A673 (cell line): ENCODE data around the gene PSMF1.

Experiments
- EZH2 ChIP-seq: fragments of 200-600 bp; sonication (generic); IDR thresholded peaks from 2 replicates; pipeline ENCODE4 v1.6.1; 2017; ENCODE audit warnings: borderline replicate concordance, low read depth, mild to moderate bottlenecking, mixed read lengths, antibody characterized with exemption, low read length; ENCODE audit not compliant: poor library complexity, severe bottlenecking
- TF ChIP-seq, protein P1 (sequence below): fragments of 300-800, 200-600 bp; sonication (generic); conservative IDR thresholded peaks from 2 replicates; pipeline ENCODE4 v1.5.1; 2017; ENCODE audit warnings: low read depth, mild to moderate bottlenecking, antibody characterized with exemption, low read length, moderate library complexity, mixed read lengths

DNA sequence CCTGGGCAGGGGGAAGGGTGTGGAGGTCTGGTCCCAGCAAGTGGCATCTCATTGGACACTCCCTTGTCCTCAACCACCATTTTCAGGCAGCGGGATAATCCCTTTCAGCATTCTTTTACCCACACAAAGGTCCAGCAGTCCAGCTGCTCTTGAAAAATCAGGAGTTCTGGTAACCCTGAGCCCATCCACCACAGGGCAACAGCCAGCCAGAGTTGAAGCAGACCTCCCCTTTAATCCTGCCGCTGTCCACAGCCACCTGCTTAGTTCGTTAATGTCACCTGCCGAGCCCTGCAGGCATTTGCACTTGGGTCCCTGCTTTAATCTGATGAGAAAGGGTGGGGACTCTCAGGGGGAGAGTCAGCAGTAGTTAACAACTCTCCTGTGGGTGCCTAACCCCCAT, 55.3 kb downstream of the PSMF1 start:
- TF ChIP-seq, protein P1, sequence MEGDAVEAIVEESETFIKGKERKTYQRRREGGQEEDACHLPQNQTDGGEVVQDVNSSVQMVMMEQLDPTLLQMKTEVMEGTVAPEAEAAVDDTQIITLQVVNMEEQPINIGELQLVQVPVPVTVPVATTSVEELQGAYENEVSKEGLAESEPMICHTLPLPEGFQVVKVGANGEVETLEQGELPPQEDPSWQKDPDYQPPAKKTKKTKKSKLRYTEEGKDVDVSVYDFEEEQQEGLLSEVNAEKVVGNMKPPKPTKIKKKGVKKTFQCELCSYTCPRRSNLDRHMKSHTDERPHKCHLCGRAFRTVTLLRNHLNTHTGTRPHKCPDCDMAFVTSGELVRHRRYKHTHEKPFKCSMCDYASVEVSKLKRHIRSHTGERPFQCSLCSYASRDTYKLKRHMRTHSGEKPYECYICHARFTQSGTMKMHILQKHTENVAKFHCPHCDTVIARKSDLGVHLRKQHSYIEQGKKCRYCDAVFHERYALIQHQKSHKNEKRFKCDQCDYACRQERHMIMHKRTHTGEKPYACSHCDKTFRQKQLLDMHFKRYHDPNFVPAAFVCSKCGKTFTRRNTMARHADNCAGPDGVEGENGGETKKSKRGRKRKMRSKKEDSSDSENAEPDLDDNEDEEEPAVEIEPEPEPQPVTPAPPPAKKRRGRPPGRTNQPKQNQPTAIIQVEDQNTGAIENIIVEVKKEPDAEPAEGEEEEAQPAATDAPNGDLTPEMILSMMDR: no peak
- TF ChIP-seq EZH2: no peak
